NOMO-1 treated with DMSO at 0.1 percent for 48 hours (cell line): ENCODE results near the gene KCNQ2.

Experiments
- DNase-seq: peaks from one replicate; lab custom pipeline; 2025; ENCODE audit not compliant: unreplicated experiment; lab: John Stamatoyannopoulos, UW

The KCNQ2 gene

DNA sequence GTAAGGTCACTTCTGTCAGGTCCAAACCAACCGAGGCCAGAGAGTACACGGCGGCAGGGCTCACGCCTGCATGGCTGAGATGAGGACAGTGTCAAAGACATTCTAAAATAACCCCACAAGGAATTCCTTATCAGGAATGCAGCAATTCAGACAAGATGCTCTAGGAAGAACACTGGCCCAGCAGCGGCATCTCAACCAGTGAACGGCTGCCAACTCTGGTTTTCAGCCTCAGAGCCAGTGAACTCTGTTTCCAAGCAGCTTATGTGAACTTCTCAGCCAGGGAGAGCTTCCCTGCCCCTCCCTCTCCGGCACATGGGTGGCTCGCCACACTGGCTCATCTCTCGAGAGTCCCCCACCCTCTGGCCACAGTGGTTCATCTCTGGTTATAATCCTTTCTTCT is 36.9 kb downstream of the KCNQ2 start:
- DNase-seq = no peak

DNA sequence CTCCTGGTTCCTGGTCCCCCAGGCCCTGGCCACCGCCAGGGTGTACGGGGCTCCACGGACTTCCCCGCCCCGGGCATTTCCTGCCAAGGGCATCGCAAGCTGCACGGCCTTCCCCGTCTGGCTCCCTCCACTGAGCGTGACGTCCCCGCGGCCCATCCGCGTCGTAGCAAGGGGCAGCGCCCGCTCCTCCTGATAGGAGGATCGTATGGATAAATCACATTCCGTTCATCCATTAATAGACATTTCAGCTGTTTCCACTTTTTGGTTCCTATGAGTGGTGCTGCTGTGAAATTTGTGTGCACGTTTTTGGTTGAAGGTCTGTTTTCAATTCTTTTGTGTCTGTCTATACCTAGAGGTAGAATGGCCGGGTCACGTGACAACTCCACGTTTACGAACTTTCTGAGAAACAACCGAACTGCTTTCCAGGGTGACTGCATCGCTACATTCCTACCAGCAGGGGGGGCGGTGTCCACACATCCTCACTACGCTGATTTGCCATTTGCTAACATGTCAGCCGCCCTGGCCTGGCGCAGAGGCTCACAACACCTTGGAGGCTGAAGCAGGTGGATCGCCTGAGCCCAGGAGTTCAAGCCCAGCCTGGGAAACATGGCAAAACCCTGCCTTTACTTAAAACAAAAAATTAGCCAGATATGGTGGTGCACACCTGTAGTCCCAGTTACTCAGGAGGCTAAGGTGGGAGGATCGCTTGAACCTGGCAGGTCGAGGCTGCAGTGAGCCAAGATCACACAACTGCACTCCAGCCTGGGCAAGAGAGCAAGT is 37.7 kb downstream of the KCNQ2 start:
- DNase-seq = peak; percentile 74

DNA sequence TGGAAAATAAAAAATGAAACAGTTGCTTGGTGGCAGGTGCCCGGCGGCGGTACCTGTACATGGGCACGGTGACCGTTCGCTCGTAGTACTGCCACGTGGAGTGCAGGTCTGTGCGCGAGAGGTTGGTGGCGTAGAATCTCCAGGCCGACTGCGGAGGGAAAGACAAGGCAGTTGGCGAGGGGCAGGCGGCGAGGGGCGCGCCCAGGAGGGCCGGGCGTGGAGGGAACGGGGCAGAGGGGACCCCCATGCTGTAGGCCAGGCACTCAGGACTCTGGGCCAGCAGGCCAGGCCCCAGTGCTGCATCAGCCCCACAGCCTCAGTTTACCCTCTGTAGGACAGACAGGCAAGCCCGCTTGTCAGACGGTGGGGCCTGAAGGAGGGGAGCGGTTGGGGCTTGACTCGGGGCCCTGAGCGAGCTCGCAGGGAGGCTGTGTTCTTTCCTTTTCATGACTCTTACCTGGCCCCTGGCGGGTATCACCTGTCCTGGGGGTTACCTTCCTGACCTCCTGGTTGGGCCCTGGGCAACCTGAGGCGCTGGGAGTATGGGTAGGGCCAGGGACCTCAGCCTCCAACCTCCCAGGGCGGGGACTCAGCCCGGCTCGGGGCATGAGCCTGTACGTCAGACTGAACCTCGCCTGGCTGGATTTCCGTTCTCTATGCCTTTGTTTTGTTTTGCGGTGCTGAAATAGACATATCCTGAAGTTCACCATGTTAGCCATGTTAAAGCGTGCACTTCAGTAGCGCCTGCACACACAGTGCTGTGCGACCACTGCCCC is 38.5 kb downstream of the KCNQ2 start:
- no peak for DNase-seq

DNA sequence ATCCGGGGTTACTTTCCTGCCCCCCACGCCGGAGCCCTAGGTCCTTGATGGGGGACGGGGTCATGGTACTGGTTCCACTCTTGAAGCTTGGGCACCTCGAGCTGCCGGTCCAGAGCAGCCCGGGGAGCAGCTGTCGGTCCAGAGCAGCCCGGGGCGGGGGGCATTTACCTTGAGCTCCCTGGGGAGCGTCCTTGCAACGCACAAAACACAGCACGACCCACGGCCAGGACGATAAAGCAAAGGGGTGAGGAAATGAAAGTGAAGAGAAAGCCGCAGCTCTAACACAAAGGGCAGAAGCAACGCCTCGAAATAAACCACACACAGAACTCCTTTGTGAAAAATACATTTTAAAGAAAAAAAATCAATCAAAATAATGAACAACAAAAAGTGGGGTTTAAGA is 39.1 kb downstream of the KCNQ2 start:
- peak; percentile 74 for DNase-seq

DNA sequence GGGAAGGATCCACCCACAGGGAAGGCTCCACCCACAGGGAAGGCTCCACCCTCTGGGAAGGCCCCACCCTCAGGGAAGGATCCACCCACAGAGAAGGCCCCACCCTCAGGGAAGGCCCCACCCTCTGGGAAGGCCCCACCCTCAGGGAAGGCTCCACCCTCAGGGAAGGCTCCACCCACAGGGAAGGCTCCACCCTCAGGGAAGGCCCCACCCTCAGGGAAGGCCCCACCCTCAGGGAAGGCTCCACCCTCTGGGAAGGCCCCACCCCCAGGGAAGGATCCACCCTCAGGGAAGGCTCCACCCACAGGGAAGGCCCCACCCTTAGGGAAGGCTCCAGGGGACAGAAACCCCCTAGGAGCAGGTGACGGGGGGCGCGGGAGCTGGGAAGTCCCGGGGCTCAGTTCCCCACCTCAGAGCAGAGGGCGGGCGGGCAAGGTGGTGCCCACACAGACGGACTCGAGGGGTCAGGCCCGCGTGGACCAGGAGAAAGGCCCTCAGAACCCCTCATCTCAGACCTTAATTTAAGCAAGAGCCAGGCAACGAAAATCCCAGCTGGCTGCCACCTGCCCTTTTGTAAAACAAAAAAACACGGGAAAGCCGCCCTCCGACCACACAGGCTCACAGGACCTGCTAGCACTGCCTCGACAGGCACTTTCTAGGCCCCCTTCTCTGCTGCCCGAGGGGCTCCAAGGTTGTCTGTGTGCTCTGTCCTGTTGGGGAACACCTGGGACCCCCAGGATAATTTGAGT is 39.7 kb downstream of the KCNQ2 start:
- DNase-seq = no peak

DNA sequence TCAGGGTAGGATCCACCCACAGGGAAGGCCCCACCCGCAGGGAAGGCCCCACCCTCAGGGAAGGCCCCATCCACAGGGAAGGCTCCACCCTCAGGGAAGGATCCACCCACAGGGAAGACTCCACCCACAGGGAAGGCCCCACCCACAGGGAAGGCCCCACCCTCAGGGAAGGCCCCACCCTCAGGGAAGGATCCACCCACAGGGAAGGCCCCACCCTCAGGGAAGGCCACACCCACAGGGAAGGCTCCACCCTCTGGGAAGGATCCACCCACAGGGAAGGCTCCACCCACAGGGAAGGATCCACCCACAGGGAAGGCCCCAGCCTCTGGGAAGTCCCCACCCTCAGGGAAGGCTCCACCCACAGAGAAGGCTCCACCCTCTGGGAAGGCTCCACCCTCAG is 40.5 kb downstream of the KCNQ2 start:
- DNase-seq = no peak

DNA sequence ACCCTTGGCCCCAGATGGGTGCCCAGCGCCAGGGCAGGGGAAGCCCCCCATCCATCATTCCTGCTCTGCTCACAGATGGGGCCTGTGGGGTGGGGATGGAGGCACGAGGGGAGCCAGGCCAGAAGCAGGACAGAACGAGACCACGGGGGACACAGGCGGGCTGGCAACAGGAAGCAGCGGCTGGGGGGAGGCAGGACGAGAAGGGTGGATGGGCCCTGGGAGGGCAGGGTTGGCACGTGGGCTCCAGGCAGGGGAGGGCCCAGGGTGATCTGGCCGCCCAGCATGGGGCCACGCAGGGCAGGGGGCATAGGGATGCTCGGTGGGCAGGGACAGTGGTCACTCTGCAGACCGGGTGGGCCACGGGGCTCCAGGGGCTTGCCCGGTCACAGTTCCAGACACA is 41.6 kb downstream of the KCNQ2 start:
- DNase-seq = no peak

DNA sequence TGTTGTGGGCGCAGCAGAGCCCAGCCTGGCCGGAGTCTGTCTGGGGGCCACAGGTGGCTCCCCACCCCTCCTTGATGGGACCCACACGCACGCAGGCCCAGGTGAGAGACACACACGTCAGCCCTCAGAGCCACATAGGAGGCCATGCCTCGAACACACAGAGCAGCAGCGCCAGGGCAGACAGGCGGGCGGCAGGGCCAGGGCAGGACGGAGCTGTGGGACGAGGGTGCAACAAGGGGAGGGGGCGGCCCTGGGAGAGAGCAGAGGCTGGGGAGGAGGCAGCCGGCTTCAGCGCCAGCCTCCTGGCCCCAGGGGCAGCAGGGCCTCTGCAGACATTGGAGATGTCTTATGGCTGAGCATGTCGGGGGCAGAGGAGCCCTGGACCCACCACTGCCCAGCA is 42.5 kb downstream of the KCNQ2 start:
- DNase-seq = no peak

DNA sequence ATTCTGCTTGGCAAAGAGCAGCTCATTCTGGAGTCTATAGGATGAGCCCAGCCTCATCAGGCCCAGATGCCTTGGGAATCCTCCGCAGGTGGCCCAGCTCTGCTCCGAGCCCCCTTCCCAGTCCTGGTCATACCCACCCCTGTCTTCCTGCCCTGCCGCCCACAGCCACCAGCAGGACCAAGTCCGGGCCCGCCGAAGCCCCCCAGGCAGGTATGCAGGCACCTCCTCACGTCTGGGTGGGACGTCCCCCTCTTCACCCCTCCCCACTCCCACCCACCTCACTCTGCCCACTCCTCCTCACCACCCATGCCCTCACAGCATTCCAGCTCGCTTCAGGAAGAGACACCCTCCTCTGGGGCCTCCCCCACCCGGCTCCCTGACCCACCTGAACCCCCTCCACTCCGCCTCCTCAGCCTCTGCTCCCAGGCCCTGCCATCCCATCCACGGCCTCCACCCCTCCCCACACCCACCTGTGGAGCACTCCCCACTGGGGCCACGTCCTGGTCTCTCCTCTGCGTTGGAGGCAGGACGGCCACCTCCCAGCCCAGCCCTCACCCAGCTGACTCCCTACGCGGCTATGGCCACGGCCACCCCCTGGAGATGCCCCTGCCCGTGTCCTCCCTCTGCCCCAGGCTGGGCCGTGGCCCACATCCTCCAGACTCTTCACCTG is 43.4 kb downstream of the KCNQ2 start:
- no peak for DNase-seq

DNA sequence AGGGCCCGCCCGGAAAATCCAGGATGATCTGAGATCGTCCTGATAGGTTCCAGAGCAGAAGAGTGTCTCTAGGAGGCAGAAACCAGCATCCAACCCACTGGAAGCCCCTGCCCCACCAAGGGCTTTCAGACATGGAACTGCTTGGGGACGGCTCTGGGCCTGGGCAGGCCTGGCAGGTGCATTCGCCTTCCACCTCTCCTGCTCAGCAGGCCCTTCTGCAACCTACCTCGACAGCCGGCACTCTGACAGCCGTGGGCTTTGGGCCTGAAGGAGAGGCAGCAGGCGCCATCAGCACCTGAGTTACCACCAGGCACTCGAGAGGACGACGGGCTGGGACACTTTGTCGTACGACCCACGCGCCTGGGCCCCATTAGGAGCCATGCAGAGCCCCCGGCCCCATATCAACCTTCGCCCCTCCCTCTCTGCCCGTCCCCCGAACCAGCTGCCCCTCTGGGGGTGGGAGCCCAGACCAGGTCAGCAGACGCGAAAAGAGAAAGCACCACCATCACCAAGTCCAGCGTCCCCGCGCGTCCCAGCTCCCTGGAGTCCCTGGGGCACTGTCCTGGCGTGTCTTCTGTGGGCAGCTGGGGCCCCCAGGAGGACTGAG is 44.6 kb downstream of the KCNQ2 start:
- no peak for DNase-seq

DNA sequence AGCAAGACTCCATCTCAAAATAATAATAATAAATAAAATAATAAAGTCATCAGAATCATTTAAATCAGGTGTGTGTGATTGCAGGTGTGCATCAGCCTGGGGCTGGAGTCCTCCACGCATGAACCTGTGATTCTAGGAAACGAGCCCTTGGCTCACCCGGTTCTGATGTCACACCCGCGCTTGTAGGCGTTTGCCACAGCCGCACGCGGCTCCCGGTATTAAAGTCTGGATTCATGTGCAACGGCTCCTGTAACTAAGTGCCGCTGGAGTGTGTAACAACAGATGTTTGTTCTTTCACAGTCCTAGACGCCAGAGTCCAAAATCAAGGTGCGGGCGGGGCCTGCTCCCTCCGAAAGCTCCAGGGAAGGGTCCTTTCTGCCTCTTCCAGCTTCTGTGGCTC is 45.2 kb downstream of the KCNQ2 start:
- no peak for DNase-seq

DNA sequence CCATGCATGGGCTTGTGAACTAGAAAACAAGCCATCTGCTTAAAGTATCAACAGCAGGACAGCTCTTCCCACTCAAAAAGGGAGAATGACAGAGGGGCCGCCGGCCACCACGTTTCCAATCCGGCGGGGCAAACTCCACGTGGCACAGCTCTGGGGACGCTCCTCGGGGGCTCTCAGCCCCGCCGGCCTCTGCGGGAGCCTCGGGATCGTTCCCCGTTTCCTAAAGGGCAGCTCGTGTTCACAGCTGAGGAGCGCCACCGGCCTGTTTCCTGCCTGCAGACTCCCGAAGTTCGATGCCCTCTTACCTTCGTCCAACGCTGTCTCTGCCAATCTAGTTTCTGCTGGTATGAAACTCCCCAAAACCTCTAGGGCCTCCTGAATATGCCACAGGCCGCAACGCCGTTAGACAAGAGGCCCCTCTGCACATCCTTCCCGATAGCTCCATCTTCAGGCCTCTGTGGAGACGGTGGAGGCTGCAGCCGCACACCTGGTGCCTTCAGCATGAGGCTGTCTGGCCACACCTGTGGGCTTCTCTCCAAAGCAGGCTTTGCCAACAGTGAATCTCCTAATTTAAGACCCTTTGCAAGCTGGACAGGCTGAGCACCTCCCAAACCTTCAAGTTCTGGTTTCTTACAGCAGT is 46.5 kb downstream of the KCNQ2 start:
- DNase-seq = no peak

DNA sequence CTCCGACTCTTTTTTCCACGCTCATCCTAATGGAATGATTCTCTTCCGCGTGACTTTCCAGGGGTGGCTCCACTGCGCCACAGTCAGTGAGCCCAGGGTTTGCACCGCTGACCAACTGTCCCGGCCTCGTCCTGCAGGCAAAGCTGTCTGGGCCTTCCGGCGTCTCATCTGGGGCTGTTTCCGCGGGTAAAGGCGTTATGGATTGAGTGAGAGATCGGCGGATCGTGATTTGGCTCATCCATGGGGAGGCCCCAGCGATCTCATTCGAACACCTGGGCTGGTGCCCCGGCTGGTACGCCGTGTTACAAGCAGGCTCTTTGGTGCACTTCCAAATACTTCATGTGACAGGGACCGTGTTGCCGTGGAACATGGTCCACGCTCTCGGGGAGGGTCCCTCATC is 47.8 kb downstream of the KCNQ2 start:
- no peak for DNase-seq

DNA sequence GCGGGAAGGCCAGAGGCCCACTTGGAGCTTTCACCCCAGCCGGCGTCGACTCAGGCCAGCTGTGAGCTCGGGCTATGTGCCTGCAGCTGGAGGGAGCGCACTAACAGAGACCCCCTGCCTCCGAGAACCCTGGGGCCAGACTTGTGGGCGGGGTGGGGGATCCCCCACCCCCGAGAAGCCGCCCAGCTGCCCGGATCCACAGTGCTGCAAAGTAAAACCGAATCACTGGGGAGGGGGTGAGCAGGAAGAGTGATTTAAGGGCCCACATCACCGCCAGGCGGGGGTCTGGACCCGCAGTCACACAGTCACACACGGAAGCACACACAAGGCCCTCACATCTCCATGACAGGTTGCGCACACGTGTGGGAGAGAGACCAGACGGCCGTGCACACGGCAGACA is 48.7 kb downstream of the KCNQ2 start:
- DNase-seq = no peak

DNA sequence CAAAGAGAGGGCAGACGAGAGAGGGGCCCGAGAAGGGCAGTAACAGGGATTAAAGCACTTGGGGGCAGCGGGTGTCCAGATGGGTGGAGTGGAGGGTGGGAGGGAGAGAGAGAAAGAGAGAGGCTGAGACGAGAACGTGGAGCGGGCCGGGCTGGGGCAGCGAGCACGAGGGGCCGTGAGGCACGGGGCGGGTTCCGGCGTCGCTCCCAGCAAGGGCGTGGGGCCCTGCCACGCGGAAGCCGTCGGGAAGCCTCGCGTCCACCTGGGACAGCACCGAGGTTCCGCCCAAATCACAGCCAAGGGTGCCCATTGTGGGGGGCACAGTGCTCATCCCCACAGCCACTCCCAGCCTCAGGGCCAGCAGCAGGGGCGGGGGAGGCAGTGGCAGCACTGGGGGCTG is 49.8 kb downstream of the KCNQ2 start:
- DNase-seq = no peak

DNA sequence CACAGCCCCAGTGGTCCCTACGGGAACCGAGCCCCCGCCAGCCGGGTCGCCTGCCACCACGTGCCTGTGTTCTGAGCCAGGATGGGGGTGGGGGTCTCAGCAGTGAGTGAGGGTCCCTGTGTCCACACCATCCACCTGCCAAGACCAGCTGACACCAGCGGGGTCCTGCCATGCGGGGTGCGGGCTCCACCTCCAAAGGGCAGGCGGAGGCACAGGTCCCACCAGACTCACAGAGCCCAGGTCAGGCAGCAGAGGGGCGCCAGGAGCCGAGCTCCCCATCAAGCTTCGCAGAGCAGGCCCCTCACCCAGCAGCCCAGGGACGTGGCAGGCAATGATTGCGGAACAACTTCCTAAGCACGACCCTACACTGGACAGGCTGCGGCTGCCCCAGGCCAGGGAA is 50.5 kb downstream of the KCNQ2 start:
- DNase-seq = no peak

DNA sequence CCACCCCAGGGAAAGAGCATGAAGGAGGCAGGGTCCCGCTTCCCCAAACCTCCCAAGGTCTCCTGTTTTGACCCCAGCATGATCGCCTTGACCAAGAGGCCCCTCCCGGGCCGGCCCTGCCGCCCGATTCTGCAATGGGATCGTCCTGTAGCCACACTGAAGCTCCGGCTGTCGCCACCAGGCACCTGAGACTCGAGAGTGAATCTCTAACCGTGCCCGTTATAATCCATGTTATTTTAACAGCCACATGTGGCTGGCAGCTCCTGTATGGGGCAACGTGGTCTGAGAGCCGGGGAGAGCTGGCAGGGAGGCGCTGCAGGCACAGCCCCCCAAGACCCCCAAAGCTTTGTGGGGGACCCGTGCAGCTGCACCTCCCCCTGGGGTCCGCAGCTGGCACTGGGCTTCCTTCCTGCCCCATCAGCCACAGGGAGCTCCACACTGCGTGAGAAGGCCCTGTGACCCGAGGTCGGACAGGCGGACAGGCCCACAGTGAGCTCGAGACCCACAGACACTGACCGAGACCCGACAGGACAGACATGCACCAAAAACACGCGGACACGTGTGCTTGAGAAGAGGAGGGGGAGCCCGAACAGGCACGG is 51.3 kb downstream of the KCNQ2 start:
- no peak for DNase-seq

DNA sequence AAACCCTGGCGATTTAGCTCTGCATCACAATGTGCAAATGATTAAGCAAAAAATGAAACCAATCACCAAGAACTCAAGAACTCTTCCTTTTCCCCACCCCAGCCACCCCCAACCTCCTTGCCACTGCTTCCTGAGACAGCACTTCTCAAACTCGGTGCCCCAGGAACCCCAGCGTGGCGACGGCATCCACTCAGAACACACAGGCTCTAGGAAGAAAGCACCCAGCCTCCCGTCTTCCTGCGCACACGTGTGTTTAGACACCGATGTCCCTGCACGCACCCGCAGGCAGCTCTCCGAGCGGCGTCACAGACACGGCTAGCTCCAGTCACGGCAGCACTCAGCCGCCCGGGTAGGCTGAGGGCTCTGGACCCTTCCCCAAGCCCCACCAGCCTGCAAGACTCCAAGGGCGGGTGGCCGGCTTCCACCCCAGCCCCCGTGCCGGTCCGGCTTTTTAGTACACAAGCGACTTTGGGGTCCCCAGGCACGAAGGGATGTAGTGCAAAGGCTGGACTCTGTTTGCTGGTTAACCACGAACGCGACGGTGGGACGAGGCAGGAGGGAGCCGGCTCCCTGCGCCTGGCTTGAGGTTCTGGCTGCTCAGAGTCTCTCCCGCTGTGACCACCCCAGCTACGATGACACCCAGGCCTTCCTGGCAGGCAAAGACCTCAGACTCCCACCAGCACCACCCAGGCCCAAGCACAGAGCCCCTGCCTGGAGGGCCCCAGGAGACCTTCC is 51.9 kb downstream of the KCNQ2 start:
- DNase-seq = no peak

DNA sequence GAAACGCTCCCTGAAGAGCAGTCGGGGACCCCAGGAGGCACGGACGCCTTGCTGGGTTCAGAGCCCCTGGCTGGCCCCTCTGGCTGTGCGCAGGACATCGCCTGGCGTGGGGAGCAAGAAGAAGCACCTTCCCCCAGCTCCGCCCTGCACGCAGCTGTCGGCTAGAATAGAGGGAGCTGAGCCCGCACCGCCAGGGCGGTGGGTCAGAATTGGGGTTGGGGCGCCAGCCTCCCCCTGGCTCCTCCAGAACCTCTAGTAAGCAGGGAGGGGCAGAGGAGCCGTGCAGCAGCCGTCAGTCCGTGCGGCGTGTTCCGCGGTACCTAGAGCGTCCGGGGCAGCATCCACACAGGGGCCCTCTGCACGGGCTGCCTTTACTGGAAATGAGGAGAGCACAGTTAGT is 53.2 kb downstream of the KCNQ2 start:
- no peak for DNase-seq
